Activated CD8-positive, alpha-beta memory T cell treated with anti-CD3 and anti-CD28 coated beads for 4 hours (primary cell): ENCODE results near the gene NKIRAS2.

Experiments used
- DNase-seq, 2 donors: peaks; one replicate each; pipeline ENCODE4 v3.0.0-alpha.2; 2020; ENCODE audit warnings: low read depth in 2 of 2

The NKIRAS2 gene

GRCh38 chr17:42019509-42020404 lies at the start of gene NKIRAS2:
Gene NKIRAS2 (plus strand): TSS chr17:42020090. CDS start chr17:42021578, 1,488 bp downstream.
- peak; percentile 83 to 84 for DNase-seq

DNA sequence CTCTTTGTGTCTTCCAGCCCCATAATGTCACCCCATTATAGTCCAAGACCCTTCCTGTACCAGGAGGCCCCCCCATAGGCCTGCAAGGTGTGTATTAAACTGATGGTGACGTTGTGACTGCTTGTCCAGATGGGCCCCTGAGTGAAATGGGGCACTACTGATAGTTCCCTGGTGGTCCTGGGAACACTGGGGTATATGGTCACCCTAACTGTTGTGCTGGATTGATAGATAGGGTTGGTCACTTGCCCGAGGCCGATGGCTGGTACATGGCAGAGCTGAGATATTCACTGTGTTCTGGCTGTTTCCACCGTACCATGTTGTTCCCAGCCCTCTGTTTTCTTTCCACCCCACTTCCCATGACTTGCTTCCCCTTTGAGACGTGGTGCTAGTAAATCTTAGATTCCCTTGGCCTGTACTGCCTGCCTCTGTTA lies 49.0 kb upstream of the NKIRAS2 start:
- no peak for DNase-seq

DNA sequence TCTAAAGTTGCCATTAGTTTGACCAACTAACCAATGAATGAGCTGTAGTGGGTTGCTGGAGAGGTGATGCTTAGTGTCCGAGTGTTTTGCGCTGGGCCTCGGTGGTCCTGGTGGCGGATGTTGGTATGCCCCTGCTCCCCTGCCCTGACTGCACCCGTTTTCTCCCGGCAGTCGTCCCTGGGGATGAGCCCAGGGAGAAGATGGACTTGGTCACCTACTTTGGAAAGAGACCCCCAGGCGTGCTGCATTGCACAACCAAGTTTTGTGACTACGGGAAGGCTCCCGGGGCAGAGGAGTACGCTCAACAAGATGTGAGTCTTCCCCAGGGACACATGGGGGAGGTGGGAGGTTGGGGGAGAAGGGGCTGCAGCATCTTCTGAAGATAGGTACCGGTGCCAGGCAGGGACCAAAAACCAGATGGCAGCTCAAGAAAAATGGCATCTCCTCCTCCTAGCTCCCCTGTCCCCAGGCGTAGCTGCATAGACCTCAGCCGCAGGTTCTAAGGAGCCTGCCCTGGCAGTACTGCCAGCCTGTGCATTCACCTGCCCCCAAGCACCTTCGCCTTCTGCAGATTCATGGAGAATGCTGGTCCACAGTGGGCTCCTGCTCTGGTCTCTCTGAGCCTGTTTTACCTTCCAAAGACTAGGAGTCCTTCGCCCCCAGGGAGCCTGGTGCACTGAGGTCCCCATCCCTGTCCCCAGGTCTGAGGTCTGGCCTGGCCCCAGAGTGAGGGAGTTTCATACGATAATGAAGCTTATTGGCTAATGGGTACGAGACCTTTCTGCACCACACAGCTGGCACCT lies 48.0 kb upstream of the NKIRAS2 start:
- no peak for DNase-seq

DNA sequence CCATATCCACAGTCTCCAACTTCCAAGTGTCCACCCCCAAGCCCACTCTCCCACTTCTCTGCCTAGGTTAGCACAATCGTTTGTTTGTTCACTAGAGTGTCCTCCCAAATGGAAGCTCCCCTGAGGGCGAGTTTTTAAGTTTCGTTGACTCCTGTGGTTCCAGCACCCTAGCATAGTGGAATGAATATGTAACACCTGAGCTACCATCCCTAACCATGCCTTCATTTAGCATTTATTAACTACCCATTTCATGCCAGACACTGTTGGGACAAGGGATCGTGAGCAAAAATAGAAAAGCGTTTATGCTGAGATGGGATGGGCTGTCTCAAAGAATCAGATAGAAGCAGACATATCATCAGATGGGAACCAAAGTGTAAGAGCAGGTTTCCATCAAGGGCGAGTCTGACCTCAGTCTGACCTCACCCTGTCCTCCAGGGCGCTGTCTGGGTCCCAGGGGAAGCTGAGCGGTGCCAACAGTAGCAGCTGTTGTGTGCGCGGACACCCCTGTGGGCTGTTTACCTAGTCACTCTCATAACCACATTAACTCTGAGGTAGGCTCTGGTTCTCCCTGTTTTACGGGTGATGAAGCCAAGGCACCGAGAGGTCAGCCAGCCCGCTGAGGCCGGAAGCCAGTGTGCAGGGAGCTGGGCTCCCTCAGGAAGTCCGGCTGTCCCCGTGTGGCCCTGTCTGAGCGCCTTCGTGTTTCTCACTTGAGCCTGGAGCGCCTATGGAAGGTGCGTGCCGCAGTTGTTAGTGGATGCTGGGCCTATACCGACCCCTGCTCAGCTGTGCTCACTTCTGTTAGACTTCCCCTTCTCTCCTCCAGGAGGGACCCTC lies 47.1 kb upstream of the NKIRAS2 start:
- no peak for DNase-seq

DNA sequence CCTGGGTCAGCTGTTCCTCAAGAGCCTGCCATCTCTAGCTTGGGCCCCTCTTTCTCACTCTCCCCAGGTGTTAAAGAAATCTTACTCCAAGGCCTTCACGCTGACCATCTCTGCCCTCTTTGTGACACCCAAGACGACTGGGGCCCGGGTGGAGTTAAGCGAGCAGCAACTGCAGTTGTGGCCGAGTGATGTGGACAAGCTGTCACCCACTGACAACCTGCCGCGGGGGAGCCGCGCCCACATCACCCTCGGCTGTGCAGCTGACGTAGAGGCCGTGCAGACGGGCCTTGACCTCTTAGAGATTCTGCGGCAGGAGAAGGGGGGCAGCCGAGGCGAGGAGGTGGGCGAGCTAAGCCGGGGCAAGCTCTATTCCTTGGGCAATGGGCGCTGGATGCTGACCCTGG lies 46.5 kb upstream of the NKIRAS2 start:
- no peak for DNase-seq

GRCh38 chr17:41974031-41974430 lies 45.9 kb upstream of the NKIRAS2 start:
- no peak for DNase-seq

GRCh38 chr17:41974658-41975057 lies 45.2 kb upstream of the NKIRAS2 start:
- no peak for DNase-seq

- DNase-seq = no peak
Measured at GRCh38 chr17:41975099-41976083, 44.5 kb upstream of the NKIRAS2 start.

DNA sequence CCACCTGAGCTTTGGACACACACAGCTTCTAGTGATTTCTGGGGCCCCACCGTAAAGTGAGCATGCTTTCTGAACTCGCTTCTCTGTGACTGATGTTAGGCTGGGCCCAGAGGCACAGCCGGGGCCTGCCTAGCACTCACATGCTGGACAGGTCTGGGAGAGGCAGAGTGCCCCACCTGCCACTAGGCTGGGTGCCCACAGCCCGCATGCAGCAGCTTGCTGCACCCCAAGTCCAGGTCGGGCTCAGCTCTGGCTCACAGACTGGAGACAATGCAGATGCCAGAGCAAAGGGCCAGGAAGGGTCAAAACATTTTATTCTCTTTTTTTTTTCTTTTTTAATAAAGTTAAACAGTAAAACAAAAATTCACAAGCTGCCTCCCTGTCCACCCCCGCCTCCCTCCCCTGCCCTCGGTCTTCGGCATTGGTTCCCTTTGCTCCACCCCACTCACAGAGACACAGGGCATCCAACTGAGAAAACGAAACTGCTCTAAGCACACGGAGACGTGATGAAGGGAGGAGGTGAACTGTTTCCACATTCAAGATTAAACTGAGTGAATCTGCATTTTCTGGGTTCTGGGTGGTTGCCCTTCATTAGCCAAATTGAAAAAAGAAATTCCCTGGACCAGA lies 43.6 kb upstream of the NKIRAS2 start:
- DNase-seq = no peak

DNA sequence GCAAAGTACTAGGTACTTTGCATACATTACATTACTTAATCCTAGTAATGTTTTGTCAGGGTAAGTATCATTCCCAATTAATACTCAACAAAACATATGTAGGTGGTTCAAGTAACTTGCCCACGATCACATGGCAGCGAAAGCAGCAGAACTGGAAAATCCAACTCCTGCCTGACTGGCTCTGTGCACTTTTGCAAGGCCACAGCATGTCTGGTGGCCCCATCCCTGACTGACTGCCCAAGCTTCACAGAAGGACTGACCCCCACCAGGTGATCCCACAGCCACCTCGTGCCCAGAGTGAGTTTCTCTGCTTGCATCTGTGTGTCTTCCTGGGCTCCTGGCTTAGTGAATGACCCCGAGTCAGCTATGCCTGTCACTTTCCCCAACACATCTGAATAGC lies 41.9 kb upstream of the NKIRAS2 start:
- no peak for DNase-seq

DNA sequence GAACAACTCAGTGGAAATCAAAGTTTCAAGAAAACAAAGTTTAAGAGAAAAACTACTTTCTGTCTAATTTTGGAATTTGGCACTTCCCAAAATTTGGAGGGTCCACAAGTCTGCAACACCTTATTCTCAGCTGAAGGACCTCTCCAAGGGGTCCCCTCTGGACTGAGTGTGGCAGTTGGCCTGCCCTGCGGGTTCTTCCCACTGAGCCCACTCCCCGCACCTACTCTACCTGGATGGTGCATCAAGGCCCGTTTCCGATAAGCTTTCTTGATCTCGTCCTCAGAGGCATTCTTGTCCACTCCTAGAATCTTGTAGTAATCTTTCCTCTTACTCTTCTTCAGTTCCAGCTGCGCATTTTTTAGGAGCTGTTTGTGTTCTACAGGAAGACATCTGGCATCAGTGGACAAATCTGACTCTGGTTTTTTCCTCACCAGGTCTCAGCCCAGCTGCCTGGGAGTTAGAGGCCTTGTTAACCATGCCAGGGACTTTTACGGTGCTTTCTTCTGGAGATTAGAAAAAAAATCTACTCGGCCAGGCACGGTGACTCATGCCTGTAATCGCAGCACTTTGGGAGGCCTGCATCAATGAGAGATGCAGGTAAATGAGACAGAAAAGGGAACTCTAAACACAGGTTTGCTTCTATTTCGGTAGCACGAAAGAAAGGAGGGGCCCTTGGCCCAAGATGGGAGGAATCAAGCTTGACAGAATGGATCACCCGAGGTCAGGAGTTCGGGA lies 37.7 kb upstream of the NKIRAS2 start:
- no peak for DNase-seq

- no peak for DNase-seq
Measured at GRCh38 chr17:41984454-41984853, 35.4 kb upstream of the NKIRAS2 start.

- DNase-seq = no peak
Measured at GRCh38 chr17:41985919-41986318, 34.0 kb upstream of the NKIRAS2 start.

DNA sequence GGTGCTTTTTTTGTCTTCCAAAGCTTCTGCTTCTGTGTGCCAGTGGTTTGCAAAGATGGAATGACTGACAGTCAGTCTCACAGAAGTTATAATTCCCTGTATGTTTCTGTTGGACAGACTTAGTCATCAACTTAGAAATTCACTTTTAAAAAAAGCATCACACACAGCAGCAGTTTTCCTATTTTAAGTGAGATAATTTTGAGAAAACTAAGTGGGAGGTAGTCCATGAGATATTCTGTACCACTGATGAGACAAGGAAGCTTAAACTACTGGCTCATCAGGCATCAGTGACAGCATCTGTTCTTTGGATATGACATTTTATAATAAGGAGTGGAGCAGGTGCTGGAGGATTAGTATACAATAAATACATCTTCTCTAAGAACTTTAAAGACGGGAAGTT lies 33.3 kb upstream of the NKIRAS2 start:
- no peak for DNase-seq

- no peak for DNase-seq
Measured at GRCh38 chr17:41987642-41988041, 32.2 kb upstream of the NKIRAS2 start.

DNA sequence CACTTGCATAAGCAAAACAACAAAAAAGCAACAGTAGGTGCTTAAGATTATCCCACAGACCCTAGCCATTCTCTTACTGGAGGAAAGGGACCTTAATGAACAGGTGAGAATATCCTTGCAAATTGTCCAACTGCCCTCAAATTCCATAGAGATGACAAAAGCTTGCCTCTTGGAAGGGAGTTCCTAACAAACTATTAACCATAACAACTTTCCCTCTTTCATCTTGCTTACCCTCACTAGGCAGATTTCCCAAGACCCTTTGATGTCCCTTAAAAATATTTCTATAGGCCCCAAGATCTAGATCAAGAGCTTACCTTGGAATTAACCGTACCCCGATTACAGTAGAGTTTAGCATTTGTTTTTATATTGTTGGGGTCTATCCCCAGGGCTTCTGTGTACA lies 31.5 kb upstream of the NKIRAS2 start:
- no peak for DNase-seq

- DNase-seq = no peak
Measured at GRCh38 chr17:41989702-41990419, 30.0 kb upstream of the NKIRAS2 start.

- no peak for DNase-seq
Measured at GRCh38 chr17:41992576-41992975, 27.3 kb upstream of the NKIRAS2 start.

DNA sequence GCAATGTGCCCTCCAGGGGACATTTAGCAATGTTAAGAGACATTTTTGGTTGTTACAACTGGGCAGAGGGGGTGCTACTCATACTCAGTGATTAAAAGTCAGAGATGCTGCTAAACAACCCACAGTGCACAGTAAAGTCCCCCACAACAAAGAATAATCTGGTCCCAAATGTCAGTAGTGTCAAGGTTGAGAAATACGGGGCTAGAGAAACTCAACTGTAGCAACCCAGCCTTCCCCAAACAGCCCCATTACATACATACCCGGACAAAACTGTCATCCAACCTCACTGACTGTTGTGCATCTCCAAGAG lies 23.1 kb upstream of the NKIRAS2 start:
- DNase-seq = no peak
